ENCODE measurements around the gene IGFBPL1. TPM values are rescaled to one million over a fixed set of nuclear protein-coding genes. Genes with fewer than 3 reads are reported as not detected.

IGFBPL1 gene
- total and polyA plus RNA-seq, 8 donors, result 0.23 to 4.8 (median 1.7) TPM; not detected in 3

- H3K36me3 ChIP-seq, result no peaks in the 10 kb centered on the region
- peaks cover 0 to 8% (median 4%) of the 10 kb centered on the region in 4 donors for H3K4me1 ChIP-seq
- DNase-seq, result no peak
- intact Hi-C loops (cut with DNase I; ENCODE audit: low total_unique reads), result no loop called here
- H3K27ac ChIP-seq, result no peak overlapping the region
- no peak overlapping the region for H3K4me3 ChIP-seq
- no peaks in the 10 kb centered on the region for H3K27me3 ChIP-seq
- no peak for TF ChIP-seq CTCF (IDR thresholded peaks at IDR 0.05)
- TF ChIP-seq EP300 (IDR thresholded peaks at IDR 0.05), result no peak
- TF ChIP-seq POLR2AphosphoS5 (IDR thresholded peaks at IDR 0.05), result no peak
- no peak for TF ChIP-seq POLR2A (IDR thresholded peaks at IDR 0.05)
- no peaks in the 10 kb centered on the region for H3K9me3 ChIP-seq
These were observed 56.4 kb downstream of the IGFBPL1 start for GRCh38 chr9:38367898-38368297.

- Histone ChIP-seq H3K4me1 (peaks cover 0 to 11% (median 5%) of the 10 kb centered on the region in 4 donors), H3K4me3 (peak overlapping the region in 1 of 4 donors; percentile 11)
- WGBS, 5 donors, result 58 to 78% (median 73%) methylated on average over 5 of the region's 5 CpGs
These were observed 60.7 kb downstream of the IGFBPL1 start for GRCh38 chr9:38363589-38363925.

GRCh38 chr9:38362852-38363588 is 61.2 kb downstream of the IGFBPL1 start:
- Histone ChIP-seq H3K4me1 (peaks cover 0 to 11% (median 5%) of the 10 kb centered on the region in 4 donors), H3K4me3 (peak overlapping the region in 1 of 4 donors; percentile 11), H3K27me3 (no peaks in the 10 kb centered on the region), H3K36me3 (no peaks in the 10 kb centered on the region), H3K27ac (no peak overlapping the region), H3K9me3 (no peaks in the 10 kb centered on the region)
- intact Hi-C loops (cut with DNase I; ENCODE audit: low total_unique reads), result no loop called here
- WGBS, 5 donors, result 36 to 42% (median 39%) methylated on average over 21 of the region's 21 CpGs
- peak; percentile 45 to 88 for DNase-seq
- no peak for TF ChIP-seq POLR2A (IDR thresholded peaks at IDR 0.05)
- TF ChIP-seq CTCF (IDR thresholded peaks at IDR 0.05), result peak in 5 of 7 experiments; percentile 34 to 68 (median 54)
- TF ChIP-seq POLR2AphosphoS5 (IDR thresholded peaks at IDR 0.05), result peak in 1 of 3 donors; percentile 44
- TF ChIP-seq EP300 (IDR thresholded peaks at IDR 0.05), result no peak

More at GRCh38 chr9:38363589-38363925, 60.7 kb downstream of the IGFBPL1 start:
- Histone ChIP-seq H3K9me3 (no peaks in the 10 kb centered on the region), H3K27me3 (no peaks in the 10 kb centered on the region), H3K27ac (no peak overlapping the region), H3K36me3 (no peaks in the 10 kb centered on the region)
- DNase-seq, result no peak
- no peak for TF ChIP-seq POLR2AphosphoS5 (IDR thresholded peaks at IDR 0.05)
- TF ChIP-seq POLR2A (IDR thresholded peaks at IDR 0.05), result no peak
- no peak for TF ChIP-seq EP300 (IDR thresholded peaks at IDR 0.05)
- intact Hi-C loops (cut with DNase I; ENCODE audit: low total_unique reads), result no loop called here

- H3K9me3 ChIP-seq, result no peaks in the 10 kb centered on the region
- peak in 1 of 2 donors; percentile 76 for DNase-seq
- WGBS, 5 donors, result 75 to 88% (median 78%) methylated on average over 6 of the region's 6 CpGs
These were observed 62.8 kb downstream of the IGFBPL1 start for GRCh38 chr9:38361473-38361850.

More at GRCh38 chr9:38361473-38361850, 62.8 kb downstream of the IGFBPL1 start:
- no peak overlapping the region for H3K27ac ChIP-seq
- peaks cover 0 to 11% (median 5%) of the 10 kb centered on the region in 4 donors for H3K4me1 ChIP-seq
- no peaks in the 10 kb centered on the region for H3K36me3 ChIP-seq
- H3K27me3 ChIP-seq, result no peaks in the 10 kb centered on the region
- intact Hi-C loops (cut with DNase I; ENCODE audit: low total_unique reads), result no loop called here
- TF ChIP-seq POLR2A (IDR thresholded peaks at IDR 0.05) (no peak), CTCF (IDR thresholded peaks at IDR 0.05) (no peak), EP300 (IDR thresholded peaks at IDR 0.05) (no peak), POLR2AphosphoS5 (IDR thresholded peaks at IDR 0.05) (no peak)
- H3K4me3 ChIP-seq, result no peak overlapping the region

Data from stomach (tissue), 9 donors.